CD14-positive monocyte (primary cell): Measurements from ENCODE around the gene F11R. TPM values are rescaled to one million over a fixed set of nuclear protein-coding genes. Genes with fewer than 3 reads are reported as not detected.

Experiments
- DNase-seq, 3 donors: peaks; one replicate each; pipeline ENCODE4 v3.0.0-alpha.2; 2011 to 2022
- H2AFZ ChIP-seq: 2 replicates; pipeline ENCODE4 v1.6.0; 2012; ENCODE audit warnings: mild to moderate bottlenecking, low read depth, low read length, inconsistent platforms; ENCODE audit not compliant: insufficient read depth, poor library complexity, severe bottlenecking
- H3K27ac ChIP-seq, 2 donors: 1 replicate in 1 of 2; 2 replicates in 1 of 2; pipeline ENCODE4 v1.5.1; 2012 to 2013; ENCODE audit warnings: low read length in 2 of 2, control low read depth in 1 of 2, inconsistent platforms in 1 of 2, low read depth in 1 of 2, mild to moderate bottlenecking in 1 of 2
- H3K27me3 ChIP-seq, 2 donors: one replicate each; pipeline versions ENCODE4 v1.6.0 to v1.6.1; 2011 to 2013; ENCODE audit warnings: low read length in 2 of 2; ENCODE audit not compliant: control insufficient read depth in 2 of 2, insufficient read depth in 2 of 2
- H3K36me3 ChIP-seq, 2 donors: replicated peaks in 1 of 2; 1 replicate in 1 of 2; 2 replicates in 1 of 2; pipeline versions ENCODE4 v1.5.1 to v1.6.1; 2012 to 2013; ENCODE audit warnings: low read length in 2 of 2, control low read depth in 1 of 2, inconsistent platforms in 1 of 2, mild to moderate bottlenecking in 1 of 2; ENCODE audit not compliant: insufficient read depth in 2 of 2, control insufficient read depth in 1 of 2
- H3K4me1 ChIP-seq, 2 donors: 1 replicate in 1 of 2; 2 replicates in 1 of 2; pipeline versions ENCODE4 v1.5.1 to v1.6.1; 2012 to 2013; ENCODE audit warnings: low read length in 2 of 2, control low read depth in 1 of 2, inconsistent platforms in 1 of 2, mild to moderate bottlenecking in 1 of 2, moderate library complexity in 1 of 2; ENCODE audit not compliant: insufficient read depth in 2 of 2, control insufficient read depth in 1 of 2
- H3K4me2 ChIP-seq: replicated peaks from 2 replicates; pipeline ENCODE3; 2012; ENCODE audit warnings: low read length, moderate library complexity, mild to moderate bottlenecking; ENCODE audit not compliant: poor library complexity, severe bottlenecking; ENCODE audit errors: extremely low read depth
- H3K4me3 ChIP-seq, 3 experiments: fragments of 200-600 bp in 1 of 3; sonication (generic) in 1 of 3; replicated peaks in 1 of 3; 1 replicate in 2 of 3; 2 replicates in 1 of 3; pipeline ENCODE4 v1.5.1; 2011 to 2013; ENCODE audit warnings: low read length in 3 of 3, mild to moderate bottlenecking in 3 of 3, control low read depth in 2 of 3, low read depth in 2 of 3, inconsistent platforms in 1 of 3, moderate library complexity in 1 of 3
- H3K79me2 ChIP-seq: 2 replicates; pipeline ENCODE4 v1.6.0; 2012; ENCODE audit warnings: mild to moderate bottlenecking, control low read depth, inconsistent platforms, low read length, moderate library complexity; ENCODE audit not compliant: insufficient read depth
- H3K9ac ChIP-seq: 2 replicates; pipeline ENCODE4 v1.6.0; 2017; ENCODE audit warnings: low read length, mild to moderate bottlenecking; ENCODE audit not compliant: insufficient read depth, poor library complexity, severe bottlenecking
- H3K9me3 ChIP-seq, 2 donors: replicated peaks in 1 of 2; 1 replicate in 1 of 2; 2 replicates in 1 of 2; pipeline versions ENCODE4 v1.5.1 to v1.6.1; 2012 to 2013; ENCODE audit warnings: low read length in 2 of 2, control low read depth in 1 of 2; ENCODE audit not compliant: control insufficient read depth in 1 of 2, insufficient read depth in 1 of 2
- H4K20me1 ChIP-seq: 2 replicates; pipeline ENCODE4 v1.6.0; 2012; ENCODE audit warnings: mild to moderate bottlenecking, low read length, control low read depth, moderate library complexity; ENCODE audit not compliant: insufficient read depth
- H3K27ac Mint-ChIP-seq, 7 donors: one replicate each; pipeline ENCODE4 v1.8.0; 2020; ENCODE audit warnings: mild to moderate bottlenecking in 7 of 7, mixed read lengths in 7 of 7, moderate library complexity in 6 of 7, inconsistent platforms in 2 of 7
- H3K27me3 Mint-ChIP-seq, 3 donors: one replicate each; pipeline ENCODE4 v1.8.0; 2021 to 2022; ENCODE audit warnings: low read depth in 3 of 3, mild to moderate bottlenecking in 3 of 3, mixed read lengths in 3 of 3, moderate library complexity in 3 of 3, inconsistent platforms in 1 of 3
- H3K36me3 Mint-ChIP-seq, 2 donors: one replicate each; pipeline ENCODE4 v1.8.0; 2020; ENCODE audit warnings: mixed read lengths in 2 of 2, inconsistent platforms in 1 of 2, mild to moderate bottlenecking in 1 of 2
- H3K4me1 Mint-ChIP-seq: one replicate; pipeline ENCODE4 v1.8.0; 2020; ENCODE audit warnings: mild to moderate bottlenecking, mixed read lengths
- H3K4me3 Mint-ChIP-seq, 2 donors: one replicate each; pipeline ENCODE4 v1.8.0; 2020; ENCODE audit warnings: mild to moderate bottlenecking in 2 of 2, mixed read lengths in 2 of 2, moderate library complexity in 1 of 2
- H3K9me3 Mint-ChIP-seq, 7 donors: one replicate each; pipeline ENCODE4 v1.8.0; 2020 to 2022; ENCODE audit warnings: mixed read lengths in 7 of 7, mild to moderate bottlenecking in 6 of 7, moderate library complexity in 6 of 7, inconsistent platforms in 2 of 7
- WGBS: methylation state at CpG from one replicate; pipeline ENCODE4 v1.1.5; 2013; ENCODE audit warnings: missing lambda C conversion rate; ENCODE audit not compliant: insufficient coverage; 5-methylcytosine and 5-hydroxymethylcytosine counted together
- intact Hi-C, 2 donors: fragments of 100-400 bp; cut with micrococcal nuclease; formaldehyde crosslinking; loops; one replicate each; pipeline versions ENCODE4 v1.15.0 to v1.15.1; 2023
- polyA plus RNA-seq, 3 donors: library from polyadenylated mRNA; depleted of rRNA in 1 of 3; unstranded in 2 of 3; stranded (reverse) in 1 of 3; fragments of 300-500 nt in 2 of 3; fragments of >200 nt in 1 of 3; fragmentation: Illumina TruSeq in 2 of 3; gene quantifications; 1 replicate in 2 of 3; 2 replicates in 1 of 3; pipeline ENCODE4 v1.2.3, GENCODE V29; 2012 to 2021
- TF ChIP-seq, protein P1 (sequence below): fragments of 200-600 bp; IDR thresholded peaks from one replicate; pipeline ENCODE4 v1.8.0; 2022; ENCODE audit warnings: antibody characterized with exemption, mild to moderate bottlenecking

Gene F11R
- polyA plus RNA-seq, 3 donors: 28.8 to 58.0 (median 35.9) TPM

DNA sequence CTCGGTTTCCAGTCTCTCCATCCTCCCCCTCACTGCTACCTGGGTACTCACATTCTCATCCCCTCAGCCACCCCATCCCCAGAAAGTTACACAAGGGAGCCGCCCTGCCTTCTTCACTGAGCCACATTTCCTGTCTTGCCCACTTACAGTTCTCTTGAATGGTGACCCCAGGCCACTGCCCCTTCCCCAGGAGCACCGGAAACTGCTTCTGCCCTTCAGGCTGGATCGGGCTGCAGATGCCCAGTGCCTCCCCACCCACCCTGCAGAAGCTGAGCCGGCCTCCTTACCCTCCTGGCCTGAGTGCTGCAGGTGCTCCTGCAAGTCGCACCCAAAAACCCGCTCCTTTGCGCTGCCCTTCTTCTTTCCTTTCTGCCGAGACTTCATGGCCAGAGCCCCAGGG lies 48.3 kb upstream of the F11R start:
- Mint-ChIP-seq H3K27ac (peak overlapping the region; percentile 98 to 100 (median 99)), H3K4me1 (peaks cover 60% of the 10 kb centered on the region), H3K36me3 (peaks cover 10 to 35% of the 10 kb centered on the region in 2 donors), H3K4me3 (peak overlapping the region; percentile 99), H3K9me3 (peaks cover 0 to 2% (median 0%) of the 10 kb centered on the region in 7 donors), H3K27me3 (peaks cover 0 to 2% (median 1%) of the 10 kb centered on the region in 3 donors)
- Histone ChIP-seq H3K36me3 (peaks cover 3 to 9% of the 10 kb centered on the region in 2 donors), H3K4me3 (peak overlapping the region; percentile 85 to 97 (median 96)), H4K20me1 (peaks cover 25% of the 10 kb centered on the region), H3K4me1 (peaks cover 52 to 63% of the 10 kb centered on the region in 2 donors), H2AFZ (no peak overlapping the region), H3K27me3 (no peaks in the 10 kb centered on the region), H3K9ac (peak overlapping the region; percentile 97), H3K9me3 (no peaks in the 10 kb centered on the region), H3K27ac (peak overlapping the region; percentile 93 to 97), H3K79me2 (peaks cover 63% of the 10 kb centered on the region), H3K4me2 (peak overlapping the region; percentile 84)
- TF ChIP-seq, protein P1, sequence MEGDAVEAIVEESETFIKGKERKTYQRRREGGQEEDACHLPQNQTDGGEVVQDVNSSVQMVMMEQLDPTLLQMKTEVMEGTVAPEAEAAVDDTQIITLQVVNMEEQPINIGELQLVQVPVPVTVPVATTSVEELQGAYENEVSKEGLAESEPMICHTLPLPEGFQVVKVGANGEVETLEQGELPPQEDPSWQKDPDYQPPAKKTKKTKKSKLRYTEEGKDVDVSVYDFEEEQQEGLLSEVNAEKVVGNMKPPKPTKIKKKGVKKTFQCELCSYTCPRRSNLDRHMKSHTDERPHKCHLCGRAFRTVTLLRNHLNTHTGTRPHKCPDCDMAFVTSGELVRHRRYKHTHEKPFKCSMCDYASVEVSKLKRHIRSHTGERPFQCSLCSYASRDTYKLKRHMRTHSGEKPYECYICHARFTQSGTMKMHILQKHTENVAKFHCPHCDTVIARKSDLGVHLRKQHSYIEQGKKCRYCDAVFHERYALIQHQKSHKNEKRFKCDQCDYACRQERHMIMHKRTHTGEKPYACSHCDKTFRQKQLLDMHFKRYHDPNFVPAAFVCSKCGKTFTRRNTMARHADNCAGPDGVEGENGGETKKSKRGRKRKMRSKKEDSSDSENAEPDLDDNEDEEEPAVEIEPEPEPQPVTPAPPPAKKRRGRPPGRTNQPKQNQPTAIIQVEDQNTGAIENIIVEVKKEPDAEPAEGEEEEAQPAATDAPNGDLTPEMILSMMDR: no peak
- 0% methylated on average over 9 of the region's 9 CpGs for WGBS
- DNase-seq: peak in 2 of 3 donors; percentile 20 to 31
- intact Hi-C loops: loop anchor here in 1 of 2 donors (2.0 to 5.0 kb wide), 4 partner anchors 22 to 70 kb away; partner anchors contain the start of genes NIT1 and PFDN2

DNA sequence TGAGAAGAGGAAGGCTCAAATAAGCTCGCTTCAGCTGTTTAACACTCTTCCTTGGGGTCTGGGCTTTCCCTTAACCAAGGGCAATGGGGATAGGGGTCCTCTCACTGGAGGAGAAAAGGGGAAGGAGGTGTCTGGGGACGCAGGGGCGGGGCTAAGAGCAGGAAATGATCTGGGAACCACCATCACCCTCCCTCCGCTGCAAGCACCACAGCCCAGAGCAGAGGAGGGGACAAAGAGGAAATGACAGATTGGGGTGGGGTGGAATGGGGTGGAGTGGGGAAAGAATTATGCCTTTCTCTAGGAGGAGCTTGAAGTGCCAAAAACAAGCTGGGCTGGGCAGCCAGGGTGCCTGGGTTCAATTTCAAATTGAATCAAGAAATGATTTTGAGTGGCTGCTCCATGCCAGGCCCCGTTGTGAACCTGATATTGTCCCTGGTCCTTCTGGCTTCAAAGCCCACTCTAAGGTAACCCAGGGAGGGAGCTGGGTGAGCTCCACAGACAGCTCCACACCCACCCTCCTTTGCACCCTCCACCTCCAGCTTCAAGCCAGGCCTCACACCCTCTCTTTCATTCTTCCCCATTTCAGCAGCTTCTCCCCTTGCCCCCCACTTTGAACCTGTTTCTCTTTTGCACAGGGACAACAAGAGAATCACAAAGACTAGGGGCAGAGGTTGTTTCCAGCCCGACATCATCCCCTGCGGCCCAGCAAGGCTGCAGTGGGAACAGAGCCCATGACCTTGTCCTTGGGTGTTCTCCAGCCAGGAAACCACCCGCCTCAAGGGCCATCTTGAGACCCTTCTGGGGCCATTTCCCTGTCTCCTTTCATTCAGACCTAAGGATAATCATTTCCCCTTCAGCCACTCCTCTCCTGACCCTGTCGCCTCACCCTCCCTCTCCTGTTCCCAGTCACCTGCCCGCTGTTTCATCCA lies 47.6 kb upstream of the F11R start:
- peaks cover 0 to 2% (median 0%) of the 10 kb centered on the region in 7 donors for H3K9me3 Mint-ChIP-seq
- Histone ChIP-seq H3K27ac (peak overlapping the region; percentile 93 to 97), H3K4me3 (peak overlapping the region; percentile 85 to 97 (median 96)), H3K4me2 (peak overlapping the region; percentile 84), H3K79me2 (peaks cover 69% of the 10 kb centered on the region), H3K27me3 (no peaks in the 10 kb centered on the region), H4K20me1 (peaks cover 32% of the 10 kb centered on the region), H3K9me3 (no peaks in the 10 kb centered on the region), H3K36me3 (peaks cover 9 to 16% of the 10 kb centered on the region in 2 donors), H3K4me1 (peaks cover 52 to 67% of the 10 kb centered on the region in 2 donors), H3K9ac (peak overlapping the region; percentile 97), H2AFZ (no peak overlapping the region)
- peak; percentile 95 to 99 (median 97) for DNase-seq
- H3K4me1 Mint-ChIP-seq: peaks cover 66% of the 10 kb centered on the region
- intact Hi-C loops: loop anchor here in 1 of 2 donors (2.0 to 5.0 kb wide), 4 partner anchors 22 to 70 kb away; partner anchors contain the start of genes NIT1 and PFDN2
- H3K36me3 Mint-ChIP-seq: peaks cover 16 to 41% of the 10 kb centered on the region in 2 donors
- TF ChIP-seq, protein P1: no peak
- peak overlapping the region; percentile 98 to 100 (median 99) for H3K27ac Mint-ChIP-seq
- 0% methylated on average over 6 of the region's 10 CpGs for WGBS
- peaks cover 0 to 2% (median 1%) of the 10 kb centered on the region in 3 donors for H3K27me3 Mint-ChIP-seq
- H3K4me3 Mint-ChIP-seq: peak overlapping the region; percentile 99
